AML-193 (cell line): ENCODE results near the gene ADPRHL1.
A peak's percentile ranks its signal among the peaks of the same experiment; 100 is the strongest.
"Not testable (repeated sequence)": the region's sequence is repeated elsewhere in the genome, so short reads cannot be mapped to it uniquely, and the experiment has no call there.

ENCODE experiments used
- DNase-seq, 2 experiments: peaks; one replicate each; lab custom pipeline; 2025; lab: John Stamatoyannopoulos, UW

ADPRHL1 gene

GRCh38 chr13:113455384-113455783, 2.1 kb upstream of the ADPRHL1 start:
- DNase-seq: no peak

- no peak for DNase-seq
Measured at GRCh38 chr13:113454936-113455335, 1.6 kb upstream of the ADPRHL1 start.

GRCh38 chr13:113452466-113452865, 822 bp downstream of the ADPRHL1 start:
- no peak for DNase-seq

GRCh38 chr13:113451951-113452421, 1.3 kb downstream of the ADPRHL1 start:
- no peak for DNase-seq

GRCh38 chr13:113450861-113451620, 2.2 kb downstream of the ADPRHL1 start:
- DNase-seq: peak in 1 of 2 experiments; percentile 15

- DNase-seq: not testable (repeated sequence)
Measured at GRCh38 chr13:113450348-113450744, 2.9 kb downstream of the ADPRHL1 start.

- DNase-seq: no peak
Measured at GRCh38 chr13:113449693-113450347, 3.5 kb downstream of the ADPRHL1 start.

GRCh38 chr13:113448885-113449692, 4.2 kb downstream of the ADPRHL1 start:
- DNase-seq: no peak

- DNase-seq: no peak
Measured at GRCh38 chr13:113448545-113448884, 4.8 kb downstream of the ADPRHL1 start.

- DNase-seq: no peak
Measured at GRCh38 chr13:113447596-113447995, 5.7 kb downstream of the ADPRHL1 start.

GRCh38 chr13:113446488-113446854, 6.8 kb downstream of the ADPRHL1 start:
- no peak for DNase-seq

- no peak for DNase-seq
Measured at GRCh38 chr13:113445791-113446487, 7.3 kb downstream of the ADPRHL1 start.

- no peak for DNase-seq
Measured at GRCh38 chr13:113443991-113444390, 9.3 kb downstream of the ADPRHL1 start.

- DNase-seq: no peak
Measured at GRCh38 chr13:113442985-113443362, 10.3 kb downstream of the ADPRHL1 start.

- no peak for DNase-seq
Measured at GRCh38 chr13:113442354-113442984, 10.8 kb downstream of the ADPRHL1 start.

- no peak for DNase-seq
Measured at GRCh38 chr13:113441661-113442060, 11.6 kb downstream of the ADPRHL1 start.

GRCh38 chr13:113437408-113438010, 15.8 kb downstream of the ADPRHL1 start:
- no peak for DNase-seq

- DNase-seq: not testable (repeated sequence)
Measured at GRCh38 chr13:113436866-113437265, 16.4 kb downstream of the ADPRHL1 start.

- DNase-seq: not testable (repeated sequence)
Measured at GRCh38 chr13:113435907-113436306, 17.4 kb downstream of the ADPRHL1 start.

GRCh38 chr13:113433391-113433916, 19.8 kb downstream of the ADPRHL1 start:
- DNase-seq: no peak
